SIG-M5 treated with dmso at 0.1 percent for 504 hours (cell line): ENCODE results near the gene DPYSL4.

Experiments used
- DNase-seq: peaks from one replicate; lab custom pipeline; 2025; ENCODE audit not compliant: unreplicated experiment; lab: John Stamatoyannopoulos, UW

The DPYSL4 gene

GRCh38 chr10:132162590-132163277 is 24.0 kb upstream of the DPYSL4 start:
- DNase-seq = no peak

GRCh38 chr10:132163278-132163765 is 23.4 kb upstream of the DPYSL4 start:
- DNase-seq = peak; percentile 43

- DNase-seq = no peak
These were observed 22.8 kb upstream of the DPYSL4 start for GRCh38 chr10:132163826-132164515.

GRCh38 chr10:132164761-132165278 is 21.9 kb upstream of the DPYSL4 start:
- peak; percentile 2 for DNase-seq

GRCh38 chr10:132165416-132165980 is 21.2 kb upstream of the DPYSL4 start:
- no peak for DNase-seq

GRCh38 chr10:132166216-132166950 is 20.4 kb upstream of the DPYSL4 start:
- DNase-seq = no peak

- no peak for DNase-seq
These were observed 19.6 kb upstream of the DPYSL4 start for GRCh38 chr10:132167041-132167674.

GRCh38 chr10:132167976-132168375 is 18.8 kb upstream of the DPYSL4 start:
- no peak for DNase-seq

GRCh38 chr10:132168571-132169030 is 18.1 kb upstream of the DPYSL4 start:
- no peak for DNase-seq

- no peak for DNase-seq
These were observed 17.6 kb upstream of the DPYSL4 start for GRCh38 chr10:132169031-132169765.

GRCh38 chr10:132169766-132170560 is 16.8 kb upstream of the DPYSL4 start:
- no peak for DNase-seq

GRCh38 chr10:132170561-132171361 is 16.0 kb upstream of the DPYSL4 start:
- no peak for DNase-seq

GRCh38 chr10:132172091-132173066 is 14.4 kb upstream of the DPYSL4 start:
- DNase-seq = no peak

GRCh38 chr10:132173185-132173584 is 13.6 kb upstream of the DPYSL4 start:
- DNase-seq = no peak

- DNase-seq = no peak
These were observed 12.5 kb upstream of the DPYSL4 start for GRCh38 chr10:132174237-132174636.

- DNase-seq = no peak
These were observed 11.3 kb upstream of the DPYSL4 start for GRCh38 chr10:132175408-132175807.

- no peak for DNase-seq
These were observed 10.7 kb upstream of the DPYSL4 start for GRCh38 chr10:132175907-132176581.
